NCI-H2227 (cell line): ENCODE measurements around the gene CPEB4.

Source experiments
- DNase-seq: peaks from one replicate; lab custom pipeline; 2025; ENCODE audit not compliant: unreplicated experiment; lab: John Stamatoyannopoulos, UW

CPEB4 gene

GRCh38 chr5:173971681-173972345 lies 83.7 kb downstream of the CPEB4 start:
- DNase-seq, result no peak

DNA sequence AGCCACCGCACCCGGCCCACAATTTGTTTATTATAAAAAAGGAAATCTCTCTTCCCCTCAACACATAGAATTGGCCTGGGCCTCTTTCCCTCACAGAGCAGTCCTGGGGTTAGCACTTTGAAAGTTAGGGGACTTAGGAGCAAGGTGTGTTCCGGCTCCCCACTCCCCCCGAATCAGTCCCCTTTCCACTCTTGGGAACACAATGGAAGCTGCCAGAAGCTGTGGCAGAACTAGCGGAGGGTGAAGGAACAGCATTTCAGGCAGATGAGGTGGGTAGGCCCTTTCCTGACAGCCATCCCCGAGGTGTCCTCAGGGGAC lies 84.4 kb downstream of the CPEB4 start:
- DNase-seq, result no peak

GRCh38 chr5:173972925-173973615 lies 84.9 kb downstream of the CPEB4 start:
- peak; percentile 85 for DNase-seq

DNA sequence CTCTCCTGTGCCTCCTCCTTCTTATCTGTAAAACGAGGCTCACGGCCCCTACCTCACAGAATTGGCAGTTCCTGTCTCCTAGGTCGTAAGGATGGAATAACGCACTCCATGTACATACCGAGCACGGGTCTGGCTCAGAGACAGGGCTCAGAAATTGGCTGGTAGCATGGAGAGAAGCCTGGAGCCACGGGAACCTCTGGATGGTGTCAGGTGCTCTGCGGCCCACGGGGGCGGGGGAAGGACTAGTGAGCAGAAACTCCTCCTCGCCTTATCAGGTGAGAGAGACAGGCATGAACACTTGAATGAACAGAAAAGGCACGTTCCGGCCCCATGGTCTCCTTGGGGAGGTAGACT lies 85.4 kb downstream of the CPEB4 start:
- DNase-seq, result peak; percentile 50

- no peak for DNase-seq
Measured at GRCh38 chr5:173974688-173975239, 86.6 kb downstream of the CPEB4 start.

DNA sequence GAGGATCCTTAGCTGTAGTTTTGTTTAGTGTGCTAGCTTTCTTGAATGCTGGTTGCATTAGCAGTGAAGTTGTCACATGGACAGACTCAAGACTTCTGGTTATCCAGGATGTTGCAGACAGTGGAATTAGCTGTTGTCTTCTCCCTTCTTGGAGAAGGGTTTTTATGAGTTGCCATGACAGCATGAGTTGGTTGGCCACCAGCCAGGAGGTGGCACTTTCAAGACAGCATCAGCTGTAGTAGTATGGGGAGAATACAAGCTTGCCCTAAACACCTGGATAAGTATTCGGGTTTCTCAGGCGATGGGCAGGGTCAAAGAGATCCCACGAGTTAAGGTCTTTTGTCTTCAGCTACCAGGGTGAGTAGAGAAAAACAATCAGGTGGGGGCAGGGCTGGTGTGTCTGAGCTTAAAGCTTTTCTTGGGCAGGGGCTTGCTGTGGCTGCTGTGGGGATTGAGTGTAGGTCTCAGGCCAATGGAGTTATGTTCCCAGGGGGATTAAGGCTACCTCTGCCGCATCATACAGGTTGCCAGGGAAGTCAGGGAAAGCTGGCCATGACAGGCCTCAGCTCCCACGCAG lies 93.1 kb downstream of the CPEB4 start:
- DNase-seq, result no peak

DNA sequence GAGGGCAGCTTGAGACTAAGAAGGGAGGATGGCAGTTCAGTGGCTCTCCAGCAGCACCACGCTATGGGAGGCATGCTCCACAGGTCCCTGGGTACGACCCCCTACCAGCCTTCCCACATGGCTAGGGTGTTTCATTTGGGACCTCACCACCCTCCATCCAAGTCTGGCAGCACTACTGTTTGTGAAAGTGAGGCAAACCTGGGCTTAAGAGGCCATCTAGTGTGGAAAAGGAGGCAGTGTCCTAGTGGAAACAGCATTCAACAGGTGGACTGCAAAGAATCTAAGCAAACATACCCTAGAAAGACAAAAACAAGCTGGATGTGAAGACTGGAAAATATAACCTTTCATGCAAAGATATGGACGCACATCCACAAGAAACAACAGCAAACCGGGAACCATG lies 96.1 kb downstream of the CPEB4 start:
- DNase-seq, result no peak

- no peak for DNase-seq
Measured at GRCh38 chr5:173988554-173989431, 100.6 kb downstream of the CPEB4 start, which contains the start of gene C5orf47. Gene C5orf47 (plus strand): TSS chr5:173989170. CDS start chr5:173989264, 94 bp downstream.

GRCh38 chr5:173989432-173990082 lies 101.4 kb downstream of the CPEB4 start:
- no peak for DNase-seq

DNA sequence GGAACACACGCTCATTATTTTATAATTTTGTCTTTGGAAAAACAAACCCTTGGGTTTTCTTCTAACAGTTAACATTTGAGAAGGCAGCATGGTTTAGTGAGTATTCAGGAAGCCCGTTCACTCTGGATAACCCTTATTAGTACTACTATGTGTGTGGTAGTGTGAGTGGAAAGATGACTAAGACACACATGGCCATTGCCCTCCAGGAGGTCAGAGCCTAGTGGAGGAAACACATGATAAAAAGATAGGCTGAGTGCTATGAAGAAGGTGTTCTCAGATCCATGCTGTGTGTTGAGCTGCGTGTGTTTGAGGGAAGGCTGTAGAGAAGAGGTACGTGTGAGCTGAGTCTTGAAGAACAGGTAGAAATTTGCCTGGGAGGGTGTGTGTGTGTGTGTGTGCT lies 109.2 kb downstream of the CPEB4 start:
- DNase-seq, result no peak

DNA sequence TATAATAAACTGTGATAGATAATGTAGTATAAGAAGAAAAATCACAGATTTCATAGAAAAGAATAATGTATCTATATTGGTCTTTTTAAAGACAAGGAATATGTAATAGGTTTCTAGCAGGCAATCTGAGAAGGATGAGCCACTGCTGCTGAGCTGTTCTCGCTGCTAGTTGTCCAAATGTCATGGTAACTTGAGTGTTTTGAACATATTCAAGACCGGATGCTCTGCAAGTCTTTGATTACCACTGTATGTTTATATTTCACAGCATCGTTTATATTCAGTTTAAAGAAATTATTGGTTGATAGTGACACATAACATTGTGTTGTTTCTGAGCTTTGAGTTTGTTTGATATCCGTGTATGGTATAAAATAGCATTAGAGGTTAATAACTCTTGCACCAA lies 110.4 kb downstream of the CPEB4 start:
- DNase-seq, result no peak

- DNase-seq, result no peak
Measured at GRCh38 chr5:174000076-174000475, 111.9 kb downstream of the CPEB4 start.

DNA sequence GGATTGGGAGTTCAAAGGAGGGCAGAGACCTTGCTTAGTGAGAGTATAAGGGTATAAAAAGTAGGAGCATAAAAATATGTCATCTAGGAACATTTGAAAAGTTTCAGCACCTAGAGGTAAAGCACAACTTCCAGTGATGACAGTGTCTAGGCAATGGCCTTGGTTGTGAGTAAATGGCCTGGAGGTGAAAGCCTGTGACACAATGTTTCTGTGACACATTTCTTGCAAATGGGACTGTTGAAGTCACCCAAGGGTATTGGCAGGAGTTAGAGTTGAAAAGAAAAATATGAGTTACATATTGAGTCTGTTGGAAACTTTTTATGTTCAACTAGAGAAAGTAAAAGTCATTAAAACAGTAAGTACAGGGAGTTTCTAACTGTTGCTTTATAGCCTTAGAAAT lies 115.6 kb downstream of the CPEB4 start:
- DNase-seq, result no peak

- no peak for DNase-seq
Measured at GRCh38 chr5:174008922-174009321, 120.8 kb downstream of the CPEB4 start.

DNA sequence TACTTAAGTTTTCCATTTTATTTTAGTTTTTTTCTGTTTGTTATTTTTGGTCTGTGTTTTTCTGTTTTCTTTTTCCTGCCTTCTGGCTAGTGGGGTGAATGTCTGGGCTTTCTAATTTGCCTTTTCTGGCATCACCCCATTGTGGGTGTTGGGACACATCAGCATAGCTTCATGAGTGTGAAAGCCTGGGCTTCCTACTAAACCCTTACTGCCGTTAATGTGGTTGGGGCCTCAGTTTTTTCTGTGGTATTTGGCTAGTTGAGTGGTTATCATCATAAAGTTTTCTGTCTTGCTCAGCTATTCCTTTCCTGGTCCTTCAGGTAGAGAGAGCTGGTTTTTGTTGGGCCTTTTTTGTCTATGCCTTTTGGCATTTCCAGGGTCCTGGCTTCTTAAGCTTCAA lies 122.2 kb downstream of the CPEB4 start:
- DNase-seq, result no peak

DNA sequence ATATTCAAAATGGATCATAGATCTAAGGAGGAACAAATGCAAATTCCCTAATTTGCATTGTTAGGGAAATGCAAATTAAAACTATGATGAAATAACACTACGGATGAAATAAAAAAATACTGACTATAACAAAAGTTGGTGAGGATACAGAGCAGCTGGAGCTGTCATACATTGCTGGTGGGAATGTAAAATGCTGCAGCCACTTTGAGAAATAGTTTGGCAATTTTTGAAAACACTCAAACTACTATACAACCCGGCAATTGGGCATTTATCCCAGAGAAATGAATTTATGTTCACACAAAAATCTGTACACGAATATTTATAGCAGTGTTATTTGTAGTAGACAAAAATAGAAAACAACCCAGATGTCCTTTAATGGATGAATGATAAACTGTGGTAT lies 123.3 kb downstream of the CPEB4 start:
- DNase-seq, result no peak
